ENCODE measurements around the gene CDK18.

Gene CDK18

DNA sequence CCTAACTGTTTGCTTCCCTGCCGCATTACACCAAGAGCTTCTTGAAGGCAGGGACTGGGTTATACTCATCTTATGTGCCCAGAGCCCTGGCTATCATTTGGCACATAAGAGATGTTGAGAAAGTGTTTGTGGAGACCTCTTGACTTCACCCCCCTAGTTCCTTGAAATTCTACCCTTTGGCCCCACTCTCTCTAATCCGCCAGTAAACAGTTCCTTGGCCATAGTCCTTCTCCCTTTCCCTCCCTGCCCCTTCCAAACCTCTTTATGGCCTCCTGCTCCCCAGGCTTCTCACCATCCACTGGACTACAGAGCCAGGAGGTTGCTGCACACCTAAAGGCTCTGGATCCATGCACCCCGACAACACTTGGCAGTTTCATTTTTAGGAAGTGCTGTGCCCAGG, 1.5 kb upstream of the CDK18 start:
- no peak for DNase-seq (ENCODE audit: low read depth in 2 of 2)
- H3K4me3 ChIP-seq (replicated peaks in 1 of 2; ENCODE audit: low read depth in 2 of 2, low read length in 2 of 2) = no peak overlapping the region
- TF ChIP-seq, protein P1, sequence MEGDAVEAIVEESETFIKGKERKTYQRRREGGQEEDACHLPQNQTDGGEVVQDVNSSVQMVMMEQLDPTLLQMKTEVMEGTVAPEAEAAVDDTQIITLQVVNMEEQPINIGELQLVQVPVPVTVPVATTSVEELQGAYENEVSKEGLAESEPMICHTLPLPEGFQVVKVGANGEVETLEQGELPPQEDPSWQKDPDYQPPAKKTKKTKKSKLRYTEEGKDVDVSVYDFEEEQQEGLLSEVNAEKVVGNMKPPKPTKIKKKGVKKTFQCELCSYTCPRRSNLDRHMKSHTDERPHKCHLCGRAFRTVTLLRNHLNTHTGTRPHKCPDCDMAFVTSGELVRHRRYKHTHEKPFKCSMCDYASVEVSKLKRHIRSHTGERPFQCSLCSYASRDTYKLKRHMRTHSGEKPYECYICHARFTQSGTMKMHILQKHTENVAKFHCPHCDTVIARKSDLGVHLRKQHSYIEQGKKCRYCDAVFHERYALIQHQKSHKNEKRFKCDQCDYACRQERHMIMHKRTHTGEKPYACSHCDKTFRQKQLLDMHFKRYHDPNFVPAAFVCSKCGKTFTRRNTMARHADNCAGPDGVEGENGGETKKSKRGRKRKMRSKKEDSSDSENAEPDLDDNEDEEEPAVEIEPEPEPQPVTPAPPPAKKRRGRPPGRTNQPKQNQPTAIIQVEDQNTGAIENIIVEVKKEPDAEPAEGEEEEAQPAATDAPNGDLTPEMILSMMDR (IDR thresholded peaks at IDR 0.05; ENCODE audit: low read depth, low read length) = no peak

DNA sequence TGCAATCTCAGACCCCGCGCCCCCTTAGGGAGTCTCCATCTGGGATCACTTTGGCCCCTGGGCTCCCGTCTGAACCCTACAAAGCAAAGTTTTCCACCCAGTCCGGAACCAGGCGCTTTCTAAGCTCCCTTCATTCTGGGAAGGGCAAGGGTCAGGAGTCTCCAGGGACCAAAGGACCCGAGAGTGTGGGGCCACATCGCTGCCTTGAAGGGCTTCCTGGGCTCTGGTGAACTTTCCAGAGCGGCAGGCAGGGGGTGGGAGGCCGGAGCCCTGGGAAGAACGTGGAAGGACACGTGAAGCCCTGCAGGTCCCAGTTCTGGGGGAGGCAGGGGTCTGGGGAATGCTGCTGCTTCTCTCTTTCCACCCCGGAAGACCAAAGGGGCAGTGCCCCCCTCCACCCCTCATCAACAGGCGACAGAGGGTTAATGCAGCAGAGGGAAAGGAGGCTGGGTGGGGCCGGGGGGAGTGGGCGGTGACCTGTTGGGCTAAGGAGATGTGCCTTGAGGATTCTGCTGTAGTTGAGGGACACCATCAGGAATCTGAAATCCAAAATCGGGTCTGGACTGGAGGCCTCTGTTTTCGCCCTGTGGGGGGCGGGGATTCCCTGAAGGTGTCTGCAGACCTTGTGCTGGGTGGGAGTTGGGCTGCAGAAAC, 734 bp downstream of the CDK18 start:
- TF ChIP-seq, protein P1 (IDR thresholded peaks at IDR 0.05; ENCODE audit: low read depth, low read length) = no peak
- H3K4me3 ChIP-seq (replicated peaks in 1 of 2; ENCODE audit: low read depth in 2 of 2, low read length in 2 of 2) = peak overlapping the region; percentile 37 to 53
- no peak for DNase-seq (ENCODE audit: low read depth in 2 of 2)

DNA sequence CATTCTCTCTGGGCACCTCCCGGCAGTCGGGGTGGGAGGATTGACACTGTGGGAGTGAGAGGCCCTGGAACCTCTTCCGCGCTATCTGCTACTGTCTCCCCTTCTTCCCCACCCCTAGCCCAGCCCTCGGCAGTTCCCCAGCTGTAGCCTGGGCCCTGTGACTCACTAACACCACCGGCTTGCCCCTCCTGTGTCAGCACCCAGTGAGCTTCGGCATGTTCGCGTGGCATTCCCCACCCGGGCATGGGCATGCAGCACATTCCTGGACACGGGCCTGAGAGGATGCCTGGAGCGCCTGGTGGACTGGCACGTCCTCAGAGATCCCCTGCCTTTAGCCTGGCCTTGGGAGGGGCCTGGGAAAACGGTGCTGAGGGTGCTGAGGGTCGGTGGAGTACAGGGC, 1.3 kb downstream of the CDK18 start:
- peak in 1 of 2 donors; percentile 35 for DNase-seq (ENCODE audit: low read depth in 2 of 2)

DNA sequence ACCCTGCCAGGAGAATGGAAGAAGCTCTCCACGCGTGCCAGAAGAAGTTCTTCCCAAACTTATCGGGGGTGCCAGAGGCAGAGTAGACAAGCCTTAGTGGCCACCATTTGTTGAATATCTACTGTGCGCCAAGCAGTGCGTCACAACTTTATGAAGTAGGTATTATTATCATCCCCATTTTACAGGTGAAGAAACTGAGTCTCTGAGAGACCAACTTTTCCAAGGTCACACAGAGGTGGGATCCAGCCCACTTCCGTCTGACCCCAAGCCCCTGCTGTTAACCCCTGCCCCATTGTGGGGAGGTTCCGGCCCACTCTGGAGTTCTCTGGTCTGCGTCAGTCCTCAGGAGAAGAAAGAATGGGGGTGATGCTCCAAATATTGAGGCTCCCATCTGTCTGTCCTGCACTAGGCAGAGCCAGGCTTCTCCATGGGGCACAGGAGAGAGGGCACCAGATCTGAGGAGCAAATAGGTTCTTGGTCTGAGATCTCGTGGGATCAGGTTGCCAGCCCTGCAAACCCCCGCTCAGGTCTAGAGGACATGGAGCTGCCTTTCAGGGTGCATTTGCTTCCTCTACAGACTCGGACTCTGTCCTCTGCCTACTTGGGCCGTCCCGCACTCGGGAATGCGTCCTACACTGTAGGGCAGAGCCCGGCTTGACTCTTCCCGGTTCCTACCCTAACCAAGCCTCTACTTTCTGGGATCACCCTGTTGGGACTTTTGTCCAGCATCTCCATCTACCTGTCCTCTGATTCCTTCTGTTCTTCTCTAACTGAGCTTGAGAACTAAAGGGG, 2.1 kb downstream of the CDK18 start:
- TF ChIP-seq, protein P1 (IDR thresholded peaks at IDR 0.05; ENCODE audit: low read depth, low read length) = no peak
- H3K4me3 ChIP-seq (replicated peaks in 1 of 2; ENCODE audit: low read depth in 2 of 2, low read length in 2 of 2) = no peak overlapping the region

More for the DNA sequence above, 1.3 kb downstream of the CDK18 start:
- TF ChIP-seq, protein P1 (IDR thresholded peaks at IDR 0.05; ENCODE audit: low read depth, low read length) = no peak
- no peak overlapping the region for H3K4me3 ChIP-seq (replicated peaks in 1 of 2; ENCODE audit: low read depth in 2 of 2, low read length in 2 of 2)

DNA sequence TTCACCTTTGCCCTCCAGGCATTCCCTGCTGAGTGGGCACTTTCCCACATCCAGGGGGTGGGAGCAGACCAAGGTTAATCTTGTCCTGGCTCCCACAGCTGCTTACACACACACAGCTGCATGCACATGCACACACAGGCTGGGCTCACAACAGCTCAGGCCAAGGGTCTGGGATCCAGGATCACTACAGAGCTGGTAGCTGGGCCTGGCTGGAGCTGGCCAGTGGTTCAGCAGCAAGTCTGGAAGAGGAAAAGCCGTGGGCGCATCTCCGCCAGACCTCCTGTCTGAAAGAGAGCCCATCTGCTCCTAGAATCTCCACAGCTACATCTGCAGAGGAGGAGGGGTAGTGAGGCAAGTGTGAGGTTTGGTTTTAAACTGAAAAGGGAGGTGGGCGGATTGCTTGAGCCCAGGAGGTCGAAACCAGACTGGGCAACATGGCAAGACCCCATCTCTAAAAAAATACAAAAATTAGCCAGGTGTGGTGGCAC, 3.8 kb downstream of the CDK18 start:
- TF ChIP-seq, protein P1 (IDR thresholded peaks at IDR 0.05; ENCODE audit: low read depth, low read length) = no peak
- DNase-seq (ENCODE audit: low read depth in 2 of 2) = no peak
- H3K4me3 ChIP-seq (replicated peaks in 1 of 2; ENCODE audit: low read depth in 2 of 2, low read length in 2 of 2) = no peak overlapping the region

More for the DNA sequence above, 2.1 kb downstream of the CDK18 start:
- DNase-seq (ENCODE audit: low read depth in 2 of 2) = no peak

DNA sequence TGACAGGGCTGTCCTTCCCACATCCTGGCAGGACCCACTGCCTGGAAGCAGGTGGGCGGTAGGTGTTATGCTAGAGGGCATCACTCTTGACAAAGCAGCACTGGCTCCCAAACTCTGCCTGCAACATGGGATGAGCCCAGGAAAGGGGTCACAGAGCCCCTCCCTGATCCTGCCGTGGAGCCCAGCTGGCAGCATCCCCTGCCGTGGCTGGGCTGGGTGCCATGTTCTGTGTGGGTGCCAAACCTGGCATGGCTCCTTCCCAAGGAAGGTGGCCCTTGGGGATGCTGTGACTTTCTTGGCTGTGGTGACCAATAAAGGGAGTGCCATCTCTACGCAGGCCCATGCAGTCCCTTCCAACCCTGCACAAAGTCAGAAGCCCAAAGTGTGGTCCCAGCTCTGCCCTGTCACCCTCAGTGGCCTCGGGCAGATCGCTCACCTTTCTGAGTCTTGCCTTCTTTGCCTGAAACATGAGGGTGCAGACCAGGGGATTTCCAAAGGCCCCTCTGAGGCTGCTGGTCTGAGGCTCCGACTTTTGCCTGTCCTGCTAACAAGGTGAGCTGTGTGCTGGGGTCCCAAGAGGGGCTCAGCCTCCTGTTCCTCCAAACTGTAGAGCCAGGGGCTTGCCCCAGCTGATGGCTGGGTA, 6.0 kb downstream of the CDK18 start:
- DNase-seq (ENCODE audit: low read depth in 2 of 2) = no peak
- H3K4me3 ChIP-seq (replicated peaks in 1 of 2; ENCODE audit: low read depth in 2 of 2, low read length in 2 of 2) = no peak overlapping the region
- TF ChIP-seq, protein P1 (IDR thresholded peaks at IDR 0.05; ENCODE audit: low read depth, low read length) = no peak
